ENCODE data around the gene ARID1A.

Gene ARID1A

GRCh38 chr1:26767714-26768113, 71.9 kb downstream of the ARID1A start:
- DNase-seq: no peak

GRCh38 chr1:26768755-26769154, 72.9 kb downstream of the ARID1A start:
- DNase-seq: no peak

- DNase-seq: no peak
Observed at GRCh38 chr1:26771285-26771642, 75.4 kb downstream of the ARID1A start.

- no peak for DNase-seq
Observed at GRCh38 chr1:26771643-26772321, 76.0 kb downstream of the ARID1A start.

- DNase-seq: no peak
Observed at GRCh38 chr1:26772687-26773086, 76.9 kb downstream of the ARID1A start.

GRCh38 chr1:26774462-26774861, 78.6 kb downstream of the ARID1A start:
- DNase-seq: no peak

GRCh38 chr1:26775666-26776065, 79.9 kb downstream of the ARID1A start:
- DNase-seq: no peak

- no peak for DNase-seq
Observed at GRCh38 chr1:26779098-26779668, 83.4 kb downstream of the ARID1A start.

GRCh38 chr1:26780344-26780957, 84.6 kb downstream of the ARID1A start:
- no peak for DNase-seq

- DNase-seq: no peak
Observed at GRCh38 chr1:26781206-26781825, 85.5 kb downstream of the ARID1A start.

GRCh38 chr1:26782521-26783212, 86.9 kb downstream of the ARID1A start:
- DNase-seq: no peak

- DNase-seq: no peak
Observed at GRCh38 chr1:26783646-26784022, 87.8 kb downstream of the ARID1A start.

- no peak for DNase-seq
Observed at GRCh38 chr1:26784023-26784871, 88.4 kb downstream of the ARID1A start.

- no peak for DNase-seq
Observed at GRCh38 chr1:26784886-26785285, 89.1 kb downstream of the ARID1A start.

- no peak for DNase-seq
Observed at GRCh38 chr1:26785611-26786436, 90.0 kb downstream of the ARID1A start.

- DNase-seq: peak; percentile 71
Observed at GRCh38 chr1:26786437-26787380, 90.9 kb downstream of the ARID1A start.

GRCh38 chr1:26787381-26787705, 91.5 kb downstream of the ARID1A start:
- peak; percentile 85 for DNase-seq

- DNase-seq: peak; percentile 96
Observed at GRCh38 chr1:26787706-26788514, 92.1 kb downstream of the ARID1A start, which contains the start of gene PIGV. Gene PIGV, plus strand, starts transcription at chr1:26787950. Its CDS starts 2,866 bp downstream, at chr1:26790816.

- DNase-seq: no peak
Observed at GRCh38 chr1:26788515-26788785, 92.6 kb downstream of the ARID1A start.

Measured in activated effector memory CD4-positive, alpha-beta T cell treated with anti-CD3 and anti-CD28 coated beads, Interleukin-2, amount 50 U/mL, for 16 hours (primary cell).